Endothelial cell of umbilical vein (primary cell): ENCODE measurements around the gene RABL6. TPM values are rescaled to one million over a fixed set of nuclear protein-coding genes. Genes with fewer than 3 reads are reported as not detected.

ENCODE experiments used
- BruUV-seq: library from RNA; stranded (reverse); fragments of 400-500 nt; replicated peaks from 2 replicates; lab custom pipeline; 2021; lab: Mats Ljungman, UMichigan
- CTCF ChIA-PET: fragments of 300-600, 350-600 bp; sonication (Branson Sonifier 250); formaldehyde crosslinking; loops from one replicate; lab custom pipeline; 2021; ENCODE audit warnings: antibody characterized with exemption, inconsistent platforms; lab: Charles Lee
- POLR2A ChIA-PET: fragments of 300-600, 350-600 bp; sonication (Branson Sonifier 250); formaldehyde crosslinking; loops from one replicate; lab custom pipeline; 2021; ENCODE audit warnings: antibody characterized with exemption, inconsistent platforms; lab: Charles Lee
- DNase-seq: peaks from one replicate; pipeline ENCODE4 v3.0.0-alpha.2; 2011; ENCODE audit warnings: low read depth, low spot score
- FAIRE-seq: peaks from 2 replicates; lab custom pipeline; 2011; peaks lifted over from hg19 to GRCh38; lab: Jason Lieb, UNC
- H2AFZ ChIP-seq: 2 replicates; pipeline ENCODE4 v1.6.0; 2012; ENCODE audit warnings: low read depth, low read length, control low read depth, inconsistent platforms
- H3K27ac ChIP-seq: 2 replicates; pipeline ENCODE4 v1.5.1; 2011; ENCODE audit warnings: low read depth, mild to moderate bottlenecking, control low read depth, low read length, moderate library complexity; ENCODE audit not compliant: insufficient read depth
- H3K27me3 ChIP-seq, 2 experiments: 2 replicates each; pipeline versions ENCODE4 v1.6.0 to v1.6.1; 2011; ENCODE audit warnings: low read length in 2 of 2, mixed read lengths in 1 of 2; ENCODE audit not compliant: control insufficient read depth in 2 of 2, insufficient read depth in 2 of 2
- H3K36me3 ChIP-seq, 2 experiments: 2 replicates in 1 of 2; 3 replicates in 1 of 2; pipeline ENCODE4 v1.5.1; 2011; ENCODE audit warnings: low read length in 2 of 2, mild to moderate bottlenecking in 1 of 2, moderate library complexity in 1 of 2; ENCODE audit not compliant: control insufficient read depth in 2 of 2, insufficient read depth in 2 of 2; ENCODE audit errors: extremely low read depth in 1 of 2
- H3K4me1 ChIP-seq: 3 replicates; pipeline ENCODE4 v1.5.1; 2011; ENCODE audit warnings: mild to moderate bottlenecking, low read length; ENCODE audit not compliant: control insufficient read depth, insufficient read depth; ENCODE audit errors: extremely low read depth
- H3K4me2 ChIP-seq: 2 replicates; pipeline ENCODE4 v1.6.1; 2011; ENCODE audit warnings: low read length, control low read depth, mixed read lengths; ENCODE audit not compliant: insufficient read depth
- H3K4me3 ChIP-seq, 3 experiments: fragments of 200-600 bp in 1 of 3; sonication (generic), shearing (Covaris generic) in 1 of 3; replicated peaks in 1 of 3; 2 replicates each; pipeline ENCODE4 v1.5.1; 2011 to 2016; ENCODE audit warnings: control low read depth in 3 of 3, low read length in 3 of 3, mild to moderate bottlenecking in 2 of 3, inconsistent platforms in 1 of 3, low read depth in 1 of 3, moderate library complexity in 1 of 3; ENCODE audit not compliant: insufficient read depth in 1 of 3
- H3K79me2 ChIP-seq: 2 replicates; pipeline ENCODE4 v1.6.0; 2012; ENCODE audit warnings: low read length, inconsistent platforms; ENCODE audit not compliant: control insufficient read depth, insufficient read depth
- H3K9ac ChIP-seq: replicated peaks from 2 replicates; pipeline ENCODE3; 2011; ENCODE audit warnings: low read length, control low read depth; ENCODE audit not compliant: insufficient read depth; ENCODE audit errors: extremely low read depth
- H3K9me1 ChIP-seq: replicated peaks from 3 replicates; pipeline ENCODE4 v1.6.0; 2011; ENCODE audit warnings: mild to moderate bottlenecking, low read length; ENCODE audit not compliant: control insufficient read depth, insufficient read depth; ENCODE audit errors: extremely low read depth
- H3K9me3 ChIP-seq: replicated peaks from 2 replicates; pipeline ENCODE4 v1.5.1; 2012; ENCODE audit warnings: low read length, inconsistent platforms; ENCODE audit not compliant: control insufficient read depth, insufficient read depth
- H4K20me1 ChIP-seq: replicated peaks from 2 replicates; pipeline ENCODE3; 2011; ENCODE audit warnings: mild to moderate bottlenecking, low read length; ENCODE audit not compliant: control insufficient read depth, insufficient read depth; ENCODE audit errors: extremely low read depth
- EZH2 ChIP-seq: IDR thresholded peaks from 2 replicates; pipeline ENCODE4 v1.6.1; 2012; ENCODE audit warnings: borderline replicate concordance, low read depth, mild to moderate bottlenecking, moderate library complexity, low read length, inconsistent platforms; ENCODE audit not compliant: severe bottlenecking
- FOS ChIP-seq: IDR thresholded peaks from 2 replicates; pipeline ENCODE4 v1.6.1; 2011; ENCODE audit warnings: mild to moderate bottlenecking, low read length, moderate library complexity, borderline replicate concordance; ENCODE audit not compliant: insufficient read depth
- GATA2 ChIP-seq: IDR thresholded peaks from 2 replicates; pipeline ENCODE4 v1.7.0; 2011; ENCODE audit warnings: low read depth, mild to moderate bottlenecking, moderate library complexity, mixed read lengths, low read length; ENCODE audit not compliant: insufficient read length, insufficient read depth
- JUN ChIP-seq: IDR thresholded peaks from 2 replicates; pipeline ENCODE4 v1.6.1; 2011; ENCODE audit warnings: borderline replicate concordance, low read depth; ENCODE audit not compliant: insufficient read length, insufficient read depth
- MAX ChIP-seq: IDR thresholded peaks from 2 replicates; pipeline ENCODE4 v1.6.1; 2011; ENCODE audit not compliant: insufficient read depth, insufficient read length
- MYC ChIP-seq: IDR thresholded peaks from one replicate; pipeline ENCODE4 v1.6.1; 2011; ENCODE audit warnings: mild to moderate bottlenecking, low read depth, low read length
- POLR2A ChIP-seq: IDR thresholded peaks from 2 replicates; pipeline ENCODE4 v1.6.1; 2012; ENCODE audit warnings: low read depth, mild to moderate bottlenecking, control low read depth, low read length
- POLR2AphosphoS5 ChIP-seq: IDR thresholded peaks from 2 replicates; pipeline ENCODE4 v1.6.1; 2012; ENCODE audit warnings: low read depth, mild to moderate bottlenecking, control low read depth, low read length, moderate library complexity; ENCODE audit not compliant: insufficient read depth
- dilution Hi-C: fragments of 300-500 bp; cut with MboI; formaldehyde crosslinking; loops from one replicate; pipeline ENCODE4 v1.15.0; 2019; ENCODE audit warnings: low sequenced_read_pairs; ENCODE audit not compliant: extremely low pct_ligation_motif_present
- intact Hi-C: fragments of 100-400 bp; cut with micrococcal nuclease; formaldehyde crosslinking; loops from one replicate; pipeline ENCODE4 v1.10.0; 2022
- microRNA-seq: library from miRNA; unstranded; fragments of <30 nt; microRNA quantifications from one replicate; pipeline ENCODE4 v1.2.0, GENCODE V29; 2021; ENCODE audit warnings: borderline number of aligned reads, borderline replicate concordance
- polyA plus RNA-seq, 4 experiments: library from polyadenylated mRNA; depleted of rRNA in 3 of 4; stranded (reverse) in 3 of 4; unstranded in 1 of 4; fragments of >200 nt; gene quantifications; 2 replicates each; pipeline versions ENCODE4 v1.2.1 to v1.2.3, GENCODE V29; 2011 to 2012; ENCODE audit warnings: missing spikeins in 1 of 4
- small RNA-seq: library from RNA; depleted of rRNA; stranded (forward); fragments of <200 nt; gene quantifications from one replicate; pipeline ENCODE3, GENCODE V24; 2012; ENCODE audit warnings: low replicate concordance, low read depth; ENCODE audit not compliant: insufficient read depth, insufficient read length
- total RNA-seq: library from RNA; stranded (reverse); gene quantifications from 2 replicates; pipeline ENCODE4 v1.2.3, GENCODE V29; 2021
- TF ChIP-seq, protein P1 (sequence below), 2 donors: IDR thresholded peaks; 1 replicate in 1 of 2; 2 replicates in 1 of 2; pipeline ENCODE4 v1.5.1; 2011; ENCODE audit warnings: low read length in 2 of 2, mild to moderate bottlenecking in 2 of 2, moderate library complexity in 2 of 2, control low read depth in 1 of 2, inconsistent platforms in 1 of 2, low read depth in 1 of 2; ENCODE audit not compliant: insufficient read depth in 1 of 2; ENCODE audit errors: extremely low read depth in 1 of 2

RABL6 gene
- total and polyA plus RNA-seq, 2 donors (not counting 3 experiments of a cell fraction or from before 2014, with no cell fraction given): 60.8 to 112 TPM

DNA sequence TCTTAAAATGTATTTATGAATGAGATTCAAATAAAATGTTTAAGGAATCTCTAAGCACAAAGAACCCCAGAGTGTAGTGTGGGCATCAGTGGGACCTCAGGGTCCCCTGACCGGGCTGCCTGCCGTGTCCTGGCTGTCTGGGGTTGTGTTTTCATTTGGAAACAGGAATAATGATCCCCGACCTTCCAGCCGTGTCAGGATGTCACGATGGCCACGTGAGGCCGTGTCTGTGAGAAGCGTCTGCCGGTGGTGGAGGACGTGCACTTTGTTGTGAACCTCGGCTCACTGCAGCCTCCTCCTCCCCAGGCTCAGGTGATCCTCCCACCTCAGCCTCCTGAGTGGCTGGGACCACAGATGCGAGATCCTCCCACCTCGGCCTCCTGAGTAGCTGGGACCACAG, 82.9 kb downstream of the RABL6 start:
- H3K4me3 ChIP-seq: no peak overlapping the region
- FAIRE-seq (no peak), DNase-seq (no peak)
- peaks cover 7% of the 10 kb centered on the region for H3K4me1 ChIP-seq
- dilution Hi-C loops (no loop called here), intact Hi-C loops (no loop called here)
- CTCF ChIA-PET: no interaction called here
- H3K9me3 ChIP-seq: no peaks in the 10 kb centered on the region
- POLR2A ChIA-PET: no interaction called here
- TF ChIP-seq MAX: no peak
- no peak for TF ChIP-seq EZH2
- TF ChIP-seq POLR2A: no peak
- TF ChIP-seq POLR2AphosphoS5: no peak
- no peak for TF ChIP-seq MYC
- no peak for TF ChIP-seq FOS
- TF ChIP-seq GATA2: no peak
- TF ChIP-seq, protein P1, sequence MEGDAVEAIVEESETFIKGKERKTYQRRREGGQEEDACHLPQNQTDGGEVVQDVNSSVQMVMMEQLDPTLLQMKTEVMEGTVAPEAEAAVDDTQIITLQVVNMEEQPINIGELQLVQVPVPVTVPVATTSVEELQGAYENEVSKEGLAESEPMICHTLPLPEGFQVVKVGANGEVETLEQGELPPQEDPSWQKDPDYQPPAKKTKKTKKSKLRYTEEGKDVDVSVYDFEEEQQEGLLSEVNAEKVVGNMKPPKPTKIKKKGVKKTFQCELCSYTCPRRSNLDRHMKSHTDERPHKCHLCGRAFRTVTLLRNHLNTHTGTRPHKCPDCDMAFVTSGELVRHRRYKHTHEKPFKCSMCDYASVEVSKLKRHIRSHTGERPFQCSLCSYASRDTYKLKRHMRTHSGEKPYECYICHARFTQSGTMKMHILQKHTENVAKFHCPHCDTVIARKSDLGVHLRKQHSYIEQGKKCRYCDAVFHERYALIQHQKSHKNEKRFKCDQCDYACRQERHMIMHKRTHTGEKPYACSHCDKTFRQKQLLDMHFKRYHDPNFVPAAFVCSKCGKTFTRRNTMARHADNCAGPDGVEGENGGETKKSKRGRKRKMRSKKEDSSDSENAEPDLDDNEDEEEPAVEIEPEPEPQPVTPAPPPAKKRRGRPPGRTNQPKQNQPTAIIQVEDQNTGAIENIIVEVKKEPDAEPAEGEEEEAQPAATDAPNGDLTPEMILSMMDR (IDR thresholded peaks at IDR 0.05; ENCODE audit: extremely low read depth in 1 of 2, insufficient read depth in 1 of 2, low read depth in 1 of 2, low read length in 2 of 2): no peak
- no peak for TF ChIP-seq JUN
- no peaks in the 10 kb centered on the region for H4K20me1 ChIP-seq
- H2AFZ ChIP-seq: no peak overlapping the region
- no peak overlapping the region for H3K9ac ChIP-seq
- BruUV-seq: no TSS peak
- H3K9me1 ChIP-seq: no peaks in the 10 kb centered on the region
- peaks cover 0 to 2% of the 10 kb centered on the region in 2 experiments for H3K36me3 ChIP-seq
- H3K27me3 ChIP-seq: no peaks in the 10 kb centered on the region
- H3K79me2 ChIP-seq: peaks cover 74% of the 10 kb centered on the region
- H3K27ac ChIP-seq: no peak overlapping the region
- no peak overlapping the region for H3K4me2 ChIP-seq

Small RNA genes lying within 50 kb of the gene (microRNA-seq; reads per million reads assigned to microRNA genes)
- not detected for gene MIR4292
- gene MIR4479: 1.2 reads per million

Small RNA genes lying within 50 kb of the gene (small RNA-seq; reads per million reads assigned to genes)
- gene AL355987.2 (not detected), gene ATP6V1G1P3 (not detected), gene MIR4292 (not detected), gene MIR4479 (not detected)

Other genes starting within 250 kb of the RABL6 start
- 1,042 and 1,043 TPM in 2 replicates for gene EGFL7, start 145.0 kb upstream of the RABL6 start, total RNA-seq
- gene EGFL7, start 145.0 kb upstream of the RABL6 start, polyA plus RNA-seq: 1,377 and 1,605 TPM in 2 replicates
- gene AGPAT2, start 120.5 kb upstream of the RABL6 start, total RNA-seq: 43.0 and 45.5 TPM in 2 replicates
- 55.3 and 72.1 TPM in 2 replicates for gene AGPAT2, start 120.5 kb upstream of the RABL6 start, polyA plus RNA-seq
- gene DIPK1B, start 95.4 kb upstream of the RABL6 start, total RNA-seq: 242 and 253 TPM in 2 replicates
- gene DIPK1B, start 95.4 kb upstream of the RABL6 start, polyA plus RNA-seq: 441 and 642 TPM in 2 replicates
- not detected in 2 replicates for gene LCN10, start 65.0 kb upstream of the RABL6 start, total RNA-seq
- not detected in 2 replicates for gene LCN10, start 65.0 kb upstream of the RABL6 start, polyA plus RNA-seq
- not detected in 2 replicates for gene LCN6, start 59.4 kb upstream of the RABL6 start, total RNA-seq
- gene LCN6, start 59.4 kb upstream of the RABL6 start, polyA plus RNA-seq: 0.17 TPM in 1 of 2 replicates, not detected in the other
- not detected in 2 replicates for gene LCN8, start 49.7 kb upstream of the RABL6 start, total RNA-seq
- not detected in 2 replicates for gene LCN8, start 49.7 kb upstream of the RABL6 start, polyA plus RNA-seq
- gene LCN15, start 43.4 kb upstream of the RABL6 start, total RNA-seq: not detected in 2 replicates
- not detected in 2 replicates for gene LCN15, start 43.4 kb upstream of the RABL6 start, polyA plus RNA-seq
- 43.2 and 44.9 TPM in 2 replicates for gene TMEM141, start 16.6 kb upstream of the RABL6 start, total RNA-seq
- gene TMEM141, start 16.6 kb upstream of the RABL6 start, polyA plus RNA-seq: 129 and 146 TPM in 2 replicates
- 0.37 TPM in 1 of 2 replicates, not detected in the other for gene CCDC183, start 11.6 kb upstream of the RABL6 start, total RNA-seq
- gene CCDC183, start 11.6 kb upstream of the RABL6 start, polyA plus RNA-seq: 0.50 and 0.60 TPM in 2 replicates
- 1.3 and 1.7 TPM in 2 replicates for gene AJM1, start 34.5 kb downstream of the RABL6 start, total RNA-seq
- 0.30 and 0.32 TPM in 2 replicates for gene AJM1, start 34.5 kb downstream of the RABL6 start, polyA plus RNA-seq
- gene PHPT1, start 41.5 kb downstream of the RABL6 start, total RNA-seq: 139 and 165 TPM in 2 replicates
- gene PHPT1, start 41.5 kb downstream of the RABL6 start, polyA plus RNA-seq: 319 and 376 TPM in 2 replicates
- gene MAMDC4, start 44.4 kb downstream of the RABL6 start, total RNA-seq: 7.2 and 7.7 TPM in 2 replicates
- 3.6 and 4.7 TPM in 2 replicates for gene MAMDC4, start 44.4 kb downstream of the RABL6 start, polyA plus RNA-seq
- gene EDF1, start 58.4 kb downstream of the RABL6 start, total RNA-seq: 356 and 388 TPM in 2 replicates
- gene EDF1, start 58.4 kb downstream of the RABL6 start, polyA plus RNA-seq: 411 and 478 TPM in 2 replicates
- 21.5 and 23.1 TPM in 2 replicates for gene TRAF2, start 78.6 kb downstream of the RABL6 start, total RNA-seq
- gene TRAF2, start 78.6 kb downstream of the RABL6 start, polyA plus RNA-seq: 10.3 and 10.9 TPM in 2 replicates
- 95.6 and 97.3 TPM in 2 replicates for gene FBXW5, start 136.8 kb downstream of the RABL6 start, total RNA-seq
- gene FBXW5, start 136.8 kb downstream of the RABL6 start, polyA plus RNA-seq: 151 and 209 TPM in 2 replicates
- 1.4 and 1.9 TPM in 2 replicates for gene C8G, start 137.3 kb downstream of the RABL6 start, total RNA-seq
- gene C8G, start 137.3 kb downstream of the RABL6 start, polyA plus RNA-seq: 0.47 and 0.70 TPM in 2 replicates
- gene LCN12, start 144.3 kb downstream of the RABL6 start, total RNA-seq: 0.35 TPM in 1 of 2 replicates, not detected in the other
- gene LCN12, start 144.3 kb downstream of the RABL6 start, polyA plus RNA-seq: 0.52 and 0.62 TPM in 2 replicates
- gene PTGDS, start 169.6 kb downstream of the RABL6 start, total RNA-seq: not detected in 2 replicates
- gene PTGDS, start 169.6 kb downstream of the RABL6 start, polyA plus RNA-seq: not detected in 2 replicates
- not detected in 2 replicates for gene LCNL1, start 175.0 kb downstream of the RABL6 start, total RNA-seq
- gene LCNL1, start 175.0 kb downstream of the RABL6 start, polyA plus RNA-seq: not detected in 2 replicates
- gene PAXX, start 184.5 kb downstream of the RABL6 start, total RNA-seq: 35.0 and 38.7 TPM in 2 replicates
- 34.0 and 49.9 TPM in 2 replicates for gene PAXX, start 184.5 kb downstream of the RABL6 start, polyA plus RNA-seq
- not detected in 2 replicates for gene CLIC3, start 188.6 kb downstream of the RABL6 start, total RNA-seq
- 2.3 and 4.1 TPM in 2 replicates for gene CLIC3, start 188.6 kb downstream of the RABL6 start, polyA plus RNA-seq
- 20.0 and 23.4 TPM in 2 replicates for gene ABCA2, start 220.3 kb downstream of the RABL6 start, total RNA-seq
- gene ABCA2, start 220.3 kb downstream of the RABL6 start, polyA plus RNA-seq: 29.1 and 41.2 TPM in 2 replicates
- gene FUT7, start 224.1 kb downstream of the RABL6 start, total RNA-seq: not detected in 2 replicates
- gene FUT7, start 224.1 kb downstream of the RABL6 start, polyA plus RNA-seq: not detected in 2 replicates
- gene NPDC1, start 238.2 kb downstream of the RABL6 start, total RNA-seq: 157 and 181 TPM in 2 replicates
- gene NPDC1, start 238.2 kb downstream of the RABL6 start, polyA plus RNA-seq: 115 and 144 TPM in 2 replicates
- not detected in 2 replicates for gene ENTPD2, start 246.1 kb downstream of the RABL6 start, total RNA-seq
- 0.03 TPM in 1 of 2 replicates, not detected in the other for gene ENTPD2, start 246.1 kb downstream of the RABL6 start, polyA plus RNA-seq